HG03139 (cell line): ENCODE results near the gene USP5.
A peak's percentile ranks its signal among the peaks of the same experiment; 100 is the strongest.

Experiments used
- ATAC-seq: cut with Tn5 transposase; IDR thresholded peaks from one replicate; pipeline ENCODE4 v1.9.1; 2021; ENCODE audit not compliant: unreplicated experiment

USP5 gene

GRCh38 chr12:6851921-6852650 is at the start of gene USP5:
TSS of gene USP5 (plus strand) at chr12:6852150. CDS start at chr12:6852180, 30 bp downstream.
- ATAC-seq, result peak; percentile 65

DNA sequence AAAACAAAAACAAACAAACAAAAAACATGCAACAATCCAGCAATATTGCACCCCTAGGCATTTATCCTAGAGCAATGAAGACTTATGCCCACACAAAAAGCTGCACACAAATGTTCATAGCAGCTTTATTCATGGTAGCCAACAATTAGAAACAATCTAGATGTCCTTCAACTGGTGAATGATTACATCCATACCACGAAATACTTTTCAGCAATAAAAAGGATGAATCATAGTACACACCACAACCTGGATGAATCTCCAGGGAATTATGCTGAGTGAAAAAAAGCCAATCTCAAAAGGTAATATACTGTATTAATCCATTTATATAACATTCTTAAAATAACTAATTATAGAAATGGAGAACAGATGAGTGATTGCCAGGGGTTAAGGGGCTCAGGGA is 44.8 kb upstream of the USP5 start:
- no peak for ATAC-seq

GRCh38 chr12:6809056-6809455 is 42.9 kb upstream of the USP5 start:
- ATAC-seq, result no peak

DNA sequence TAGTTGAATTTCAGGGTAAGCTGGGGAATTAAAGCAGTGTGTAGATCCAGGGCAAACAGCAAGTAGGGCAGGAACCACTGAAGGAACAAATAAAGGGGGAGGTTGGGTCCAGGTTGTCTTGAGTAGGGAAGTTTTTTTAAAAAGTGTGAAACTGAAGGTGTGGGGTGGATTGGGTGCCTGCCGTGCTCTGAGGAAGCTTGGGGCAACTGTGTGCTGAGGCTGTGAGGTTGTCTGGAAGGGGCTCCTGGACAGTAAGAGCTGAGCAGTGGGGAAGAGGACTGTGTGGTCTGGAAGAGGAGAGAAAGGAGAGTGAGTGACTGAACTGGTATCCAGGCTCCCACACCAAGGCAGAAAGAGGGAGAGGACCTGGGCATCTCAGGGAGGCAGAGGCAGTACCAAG is 41.2 kb upstream of the USP5 start:
- no peak for ATAC-seq

DNA sequence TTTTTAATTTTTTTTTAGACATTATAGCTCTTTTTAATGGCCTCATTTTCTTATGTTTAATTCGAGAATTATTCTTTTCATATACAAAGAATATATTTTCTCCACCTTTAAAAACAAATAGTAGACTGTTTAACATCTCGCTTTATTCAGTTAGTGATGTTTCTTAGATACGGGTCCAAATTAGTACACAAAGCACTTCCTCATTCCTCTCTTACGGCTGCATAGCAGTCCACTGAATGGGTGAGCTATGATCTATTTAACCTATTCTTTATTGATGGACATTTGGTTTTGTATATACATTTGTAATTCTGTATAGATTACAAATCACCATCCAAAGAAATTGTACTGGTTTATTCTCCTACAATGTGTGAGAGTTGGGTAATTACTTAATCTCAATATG is 38.6 kb upstream of the USP5 start:
- ATAC-seq, result no peak

DNA sequence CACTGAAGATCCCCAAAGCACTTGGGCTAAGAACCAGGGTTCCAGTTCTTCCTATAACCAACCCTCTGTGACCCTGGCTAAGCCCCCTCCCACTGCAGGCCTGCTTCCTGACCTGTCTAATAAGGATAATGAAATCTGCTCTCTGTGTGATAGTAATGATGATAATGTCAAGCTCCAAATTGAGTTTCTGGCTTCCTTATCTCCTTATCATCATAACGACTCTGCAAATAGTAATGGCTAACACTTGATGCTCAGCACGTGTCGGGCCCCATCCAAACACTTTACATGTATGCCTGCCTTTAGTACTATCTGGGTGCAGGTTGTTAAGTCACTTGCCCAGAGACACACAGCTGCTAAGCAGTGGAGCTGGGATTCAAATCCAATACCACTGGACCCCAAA is 35.4 kb upstream of the USP5 start:
- ATAC-seq, result no peak

DNA sequence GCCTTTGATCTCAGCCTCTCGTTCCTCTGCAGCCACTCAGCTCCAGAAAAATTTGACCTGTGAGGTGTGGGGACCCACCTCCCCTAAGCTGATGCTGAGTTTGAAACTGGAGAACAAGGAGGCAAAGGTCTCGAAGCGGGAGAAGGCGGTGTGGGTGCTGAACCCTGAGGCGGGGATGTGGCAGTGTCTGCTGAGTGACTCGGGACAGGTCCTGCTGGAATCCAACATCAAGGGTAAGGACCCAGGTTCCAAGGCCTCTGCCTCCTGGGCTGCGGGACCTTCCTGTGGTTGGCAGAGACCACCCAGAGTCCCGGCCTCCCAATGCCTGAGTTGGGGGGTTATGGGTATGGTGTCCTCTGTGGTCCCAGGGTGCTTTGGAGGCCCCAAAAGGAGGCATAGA is 34.9 kb upstream of the USP5 start:
- ATAC-seq, result no peak

- ATAC-seq, result no peak
These were observed 34.2 kb upstream of the USP5 start for GRCh38 chr12:6817662-6818157.

- ATAC-seq, result no peak
These were observed 33.7 kb upstream of the USP5 start for GRCh38 chr12:6818222-6818621.

GRCh38 chr12:6818645-6819044 is 33.3 kb upstream of the USP5 start:
- ATAC-seq, result no peak

GRCh38 chr12:6819106-6820030 is 32.6 kb upstream of the USP5 start:
- ATAC-seq, result no peak

GRCh38 chr12:6820166-6820565 is 31.8 kb upstream of the USP5 start:
- no peak for ATAC-seq

GRCh38 chr12:6821591-6822425 is 30.1 kb upstream of the USP5 start, which contains the start of gene GPR162:
TSS of gene GPR162 (plus strand) at chr12:6821821. CDS start at chr12:6823899, 2,078 bp downstream.
- ATAC-seq, result no peak

GRCh38 chr12:6822426-6823135 is 29.4 kb upstream of the USP5 start:
- ATAC-seq, result no peak

DNA sequence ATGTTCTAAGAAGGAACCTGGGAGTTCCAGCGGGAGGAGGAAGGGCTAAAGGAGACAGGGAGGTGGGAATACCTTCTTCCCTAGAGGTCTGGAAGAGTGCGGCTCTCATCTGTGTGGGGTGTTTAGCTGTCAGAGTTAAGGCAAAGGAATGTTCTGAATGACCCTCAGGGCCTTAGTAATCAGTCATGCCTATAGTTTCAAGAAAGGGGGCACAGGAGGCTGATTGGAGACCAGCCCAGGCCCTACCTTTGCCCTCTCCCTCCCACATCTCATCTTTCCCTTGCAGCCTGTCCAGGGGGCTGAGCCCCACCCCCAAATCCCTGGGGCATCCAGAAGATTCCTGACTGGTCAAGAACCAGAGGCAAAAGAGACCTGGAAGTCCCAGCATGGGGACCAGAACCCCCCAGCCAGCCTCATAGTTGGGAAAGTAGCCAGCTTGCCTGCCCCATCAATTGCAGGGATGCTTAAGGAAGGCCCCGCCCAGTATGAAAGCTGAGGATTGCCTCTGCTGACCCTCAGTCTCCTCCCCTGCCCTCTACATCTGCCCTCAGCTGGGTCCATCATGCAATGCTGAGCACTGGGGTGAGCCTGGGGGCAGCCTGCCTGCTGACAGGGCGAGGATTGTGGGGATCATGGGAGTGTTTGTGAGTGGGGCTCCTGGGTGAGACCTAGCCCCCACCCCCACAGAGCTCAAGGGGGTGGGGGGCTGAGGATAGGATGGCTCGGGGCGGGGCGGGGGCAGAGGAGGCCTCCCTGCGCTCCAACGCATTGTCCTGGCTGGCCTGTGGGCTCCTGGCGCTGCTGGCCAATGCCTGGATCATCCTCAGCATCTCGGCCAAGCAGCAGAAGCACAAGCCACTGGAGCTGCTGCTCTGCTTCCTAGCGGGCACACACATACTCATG is 28.5 kb upstream of the USP5 start:
- ATAC-seq, result no peak

DNA sequence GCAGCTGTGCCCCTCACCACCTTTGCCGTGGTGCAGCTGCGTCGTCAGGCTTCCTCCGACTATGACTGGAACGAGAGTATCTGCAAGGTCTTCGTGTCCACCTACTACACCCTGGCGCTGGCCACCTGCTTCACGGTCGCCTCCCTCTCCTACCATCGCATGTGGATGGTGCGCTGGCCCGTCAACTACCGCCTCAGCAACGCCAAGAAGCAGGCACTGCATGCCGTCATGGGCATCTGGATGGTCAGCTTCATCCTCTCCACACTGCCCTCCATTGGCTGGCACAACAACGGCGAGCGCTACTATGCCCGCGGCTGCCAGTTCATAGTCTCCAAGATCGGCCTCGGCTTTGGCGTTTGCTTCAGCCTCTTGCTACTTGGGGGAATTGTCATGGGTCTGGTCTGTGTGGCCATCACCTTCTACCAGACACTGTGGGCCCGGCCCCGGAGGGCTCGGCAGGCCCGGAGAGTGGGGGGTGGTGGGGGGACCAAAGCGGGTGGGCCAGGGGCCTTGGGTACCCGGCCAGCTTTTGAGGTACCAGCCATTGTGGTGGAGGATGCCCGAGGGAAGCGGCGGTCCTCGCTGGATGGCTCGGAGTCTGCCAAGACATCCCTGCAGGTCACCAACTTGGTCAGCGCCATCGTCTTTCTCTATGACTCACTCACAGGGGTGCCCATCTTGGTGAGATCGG is 27.7 kb upstream of the USP5 start:
- ATAC-seq, result no peak

GRCh38 chr12:6824901-6825381 is 27.0 kb upstream of the USP5 start:
- ATAC-seq, result no peak

GRCh38 chr12:6825398-6826124 is 26.4 kb upstream of the USP5 start:
- no peak for ATAC-seq
